ENCODE results near the gene ATP2A2. TPM values are rescaled to one million over a fixed set of nuclear protein-coding genes. Genes with fewer than 3 reads are reported as not detected.

The ATP2A2 gene
- total and polyA plus RNA-seq, 2 of the 4 experiments (the other 2 are of a cell fraction) = 166 to 225 TPM

DNA sequence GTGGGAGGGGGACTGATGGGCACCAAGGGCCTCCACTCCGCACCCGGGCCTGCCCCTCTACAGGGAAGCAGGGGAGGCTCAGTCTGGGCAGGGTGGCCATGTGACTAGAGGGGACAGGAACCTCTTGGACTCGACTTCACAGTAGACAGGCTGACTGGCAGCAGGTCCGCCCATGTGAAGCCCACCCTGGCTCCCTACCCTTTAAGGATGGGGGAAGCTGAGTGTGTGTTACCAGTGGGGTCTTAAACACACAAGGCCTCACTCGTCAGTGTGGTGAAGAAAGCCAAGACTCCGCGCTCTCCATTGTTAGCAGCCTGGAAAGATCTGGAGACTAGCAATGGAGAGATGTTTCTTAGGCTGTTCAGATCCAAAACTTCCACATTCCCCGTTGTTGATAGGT is 70.1 kb downstream of the ATP2A2 start:
- in situ Hi-C loops (cut with MboI; ENCODE audit: low sequenced_read_pairs) = no loop called here
- no peaks in the 10 kb centered on the region for H3K4me1 ChIP-seq (ENCODE audit: control insufficient read depth, insufficient read depth, low read length)
- H3K18ac ChIP-seq (ENCODE audit: low read depth, low read length) = no peak overlapping the region
- peaks cover 39% of the 10 kb centered on the region for H3K36me3 ChIP-seq (ENCODE audit: control insufficient read depth, insufficient read depth, low read length)
- H3K4ac ChIP-seq (ENCODE audit: low read depth, low read length) = no peak overlapping the region
- H3K4me3 ChIP-seq (ENCODE audit: insufficient read depth, low read depth, low read length) = no peak overlapping the region
- H2BK5ac ChIP-seq (ENCODE audit: low read depth, low read length, poor library complexity, severe bottlenecking) = no peak overlapping the region
- intact Hi-C loops (cut with micrococcal nuclease) = no loop called here
- H4K91ac ChIP-seq (ENCODE audit: insufficient read depth, low read depth, low read length) = no peak overlapping the region
- H3K4me2 ChIP-seq (ENCODE audit: low read depth, low read length) = no peak overlapping the region
- no TSS peak for BruUV-seq (replicated peaks)
- TF ChIP-seq, protein P1, sequence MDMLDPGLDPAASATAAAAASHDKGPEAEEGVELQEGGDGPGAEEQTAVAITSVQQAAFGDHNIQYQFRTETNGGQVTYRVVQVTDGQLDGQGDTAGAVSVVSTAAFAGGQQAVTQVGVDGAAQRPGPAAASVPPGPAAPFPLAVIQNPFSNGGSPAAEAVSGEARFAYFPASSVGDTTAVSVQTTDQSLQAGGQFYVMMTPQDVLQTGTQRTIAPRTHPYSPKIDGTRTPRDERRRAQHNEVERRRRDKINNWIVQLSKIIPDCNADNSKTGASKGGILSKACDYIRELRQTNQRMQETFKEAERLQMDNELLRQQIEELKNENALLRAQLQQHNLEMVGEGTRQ (IDR thresholded peaks at IDR 0.05; ENCODE audit: low read depth, low read length) = no peak
- TF ChIP-seq MAFK (IDR thresholded peaks at IDR 0.05; ENCODE audit: low read depth, low read length) (no peak), RCOR1 (IDR thresholded peaks at IDR 0.05; ENCODE audit: insufficient replicate concordance, low read length) (no peak)
- dilution Hi-C loops (cut with HindIII; ENCODE audit: low sequenced_read_pairs, unreplicated experiment) = no loop called here
- no peak overlapping the region for H4K5ac ChIP-seq (ENCODE audit: low read depth, low read length)
- DNase-seq (no peak), ATAC-seq (ENCODE audit: low read depth) (no peak)
- peaks cover 3 to 28% of the 10 kb centered on the region in 2 experiments; a peak in 3 of 4 replicates for H3K79me1 ChIP-seq (ENCODE audit: low read depth in 1 of 2, low read length in 2 of 2)
- H3K27ac ChIP-seq (ENCODE audit: insufficient read depth, low read length) = no peak overlapping the region
- H3K9me1 ChIP-seq (ENCODE audit: insufficient read depth, low read length) = peaks cover 15% of the 10 kb centered on the region
- H3K9me3 ChIP-seq (ENCODE audit: control insufficient read depth, insufficient read depth, low read length) = no peaks in the 10 kb centered on the region
- H2AFZ ChIP-seq (replicated peaks; ENCODE audit: low read length, poor library complexity) = no peak overlapping the region
- 83% methylated on average over 4 of the region's 8 CpGs; no CpG with 5 or more reads in 1 of the 2 experiments for WGBS, 2 experiments (ENCODE audit: extremely low coverage in 2 of 2, insufficient read length in 1 of 2)
- H4K20me1 ChIP-seq (ENCODE audit: insufficient read depth, low read length) = peaks cover 28% of the 10 kb centered on the region
- ChIA-PET POLR2A (ENCODE audit: unreplicated experiment) (no interaction called here), CTCF (no interaction called here)
- no peak overlapping the region for H2BK20ac ChIP-seq (ENCODE audit: low read depth, low read length)
- no peak overlapping the region for H3K9ac ChIP-seq (ENCODE audit: low read depth, low read length)
- H3K27me3 ChIP-seq (ENCODE audit: control insufficient read depth, insufficient read depth, low read length) = no peaks in the 10 kb centered on the region
- H3K23ac ChIP-seq (ENCODE audit: low read depth, low read length) = no peak overlapping the region
- H2BK120ac ChIP-seq (ENCODE audit: low read depth, low read length) = no peak overlapping the region
- H3K56ac ChIP-seq (ENCODE audit: extremely low read depth, insufficient read depth, low read length) = no peak overlapping the region
- H2AK9ac ChIP-seq (replicated peaks; ENCODE audit: low read depth, low read length, poor library complexity) = no peak overlapping the region
- H4K8ac ChIP-seq (ENCODE audit: low read depth in 2 of 2, low read length in 2 of 2) = no peak overlapping the region
- no peak overlapping the region for H2AK5ac ChIP-seq (ENCODE audit: low read depth, low read length)
- no peak overlapping the region for H2BK15ac ChIP-seq (ENCODE audit: low read depth, low read length)
- H3K14ac ChIP-seq (replicated peaks; ENCODE audit: low read depth, low read length) = no peak overlapping the region
